Nucleus accumbens (tissue), 56 donors: ENCODE measurements around the gene BIRC7.

Experiments
- DNase-seq, 56 donors: peaks; one replicate each; lab custom pipeline; 2025; lab: John Stamatoyannopoulos, UW

BIRC7 gene

DNA sequence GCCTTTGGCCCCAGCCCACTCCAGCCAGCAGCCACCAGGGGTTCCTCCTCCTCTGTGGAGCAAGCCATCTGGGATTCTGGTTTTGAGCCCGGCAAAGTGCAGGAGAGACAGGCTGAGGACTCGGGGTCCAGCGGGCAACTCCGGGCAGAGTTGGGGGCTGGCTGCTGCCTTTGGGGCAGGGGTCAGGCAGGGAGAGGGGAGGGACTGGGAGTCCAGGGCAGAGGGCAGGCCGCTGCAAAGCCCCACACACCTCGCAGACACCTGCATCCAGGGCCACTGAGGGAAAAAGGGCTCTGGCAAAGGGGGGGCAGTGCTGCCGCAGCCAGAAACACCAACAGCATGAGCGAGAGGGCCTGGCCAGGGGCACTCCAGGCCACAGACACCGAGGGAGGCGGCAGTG is 8.8 kb downstream of the BIRC7 start:
- DNase-seq, result no peak

DNA sequence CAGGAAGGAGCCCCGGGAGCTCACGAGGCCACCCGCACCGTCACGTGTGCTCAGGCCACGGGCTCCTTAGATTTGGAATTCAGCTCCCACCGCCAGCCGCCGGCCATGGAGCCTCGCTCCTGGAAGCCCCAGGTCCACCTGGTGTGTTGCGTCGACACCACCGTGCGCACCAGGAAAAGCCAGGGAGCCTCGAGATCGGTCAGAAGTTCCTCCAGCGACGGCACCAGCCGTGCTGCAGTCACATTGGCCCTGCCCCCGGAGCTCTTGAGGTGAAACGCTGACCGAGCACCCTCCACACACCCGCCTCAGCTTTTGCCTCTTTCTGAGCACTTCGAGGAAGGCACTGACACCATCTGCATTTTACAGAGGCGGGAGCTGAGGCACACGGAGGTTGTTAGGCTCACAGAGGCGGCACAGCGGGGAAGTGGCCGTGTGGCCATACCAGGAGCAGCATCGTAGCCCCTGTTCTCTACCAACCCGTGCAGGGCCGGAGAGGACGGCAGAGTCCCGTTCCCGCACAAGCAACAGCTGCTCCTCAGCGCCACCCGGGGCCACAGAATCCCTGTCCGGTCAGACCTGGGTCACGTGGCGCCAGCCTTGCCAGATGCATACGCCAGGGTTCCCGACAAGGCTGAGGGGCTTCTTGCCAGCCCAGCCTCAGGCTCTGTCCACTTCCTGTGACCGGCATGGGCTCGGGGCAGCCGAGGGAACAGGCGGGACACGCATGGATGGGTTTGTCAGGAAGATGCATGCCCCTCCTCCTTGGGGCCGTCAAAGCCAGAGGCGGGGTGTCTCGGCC is 11.0 kb downstream of the BIRC7 start:
- peak in 3 of 56 donors; percentile 14 to 30 (median 16) for DNase-seq

DNA sequence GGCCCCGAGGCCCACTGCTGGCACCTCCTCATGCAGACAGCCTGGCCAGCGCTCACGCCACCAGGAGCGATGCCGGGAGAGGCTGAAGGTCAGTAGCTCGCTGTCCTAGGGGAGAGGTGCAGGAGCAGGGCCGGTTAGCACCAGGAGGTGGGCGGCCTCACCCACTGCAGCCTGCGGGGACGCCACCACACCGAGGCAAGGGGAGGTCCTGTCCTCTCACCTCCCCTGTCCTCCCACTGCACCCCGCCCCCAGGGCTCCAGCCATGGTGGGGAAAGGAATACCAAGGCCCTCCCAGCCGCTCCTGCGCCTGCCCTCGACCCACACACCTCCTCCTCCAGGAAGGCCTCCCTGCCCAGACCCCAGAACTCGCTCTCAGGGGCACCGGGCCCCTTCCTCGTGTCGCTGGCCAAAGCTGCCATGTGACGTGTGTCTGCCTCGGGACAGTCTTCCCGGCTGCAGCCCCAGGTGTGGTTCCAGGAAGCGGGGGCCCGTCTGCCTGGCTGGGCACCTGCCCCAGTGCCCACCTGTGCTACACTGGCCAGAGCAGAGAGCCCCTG is 12.0 kb downstream of the BIRC7 start:
- no peak for DNase-seq

DNA sequence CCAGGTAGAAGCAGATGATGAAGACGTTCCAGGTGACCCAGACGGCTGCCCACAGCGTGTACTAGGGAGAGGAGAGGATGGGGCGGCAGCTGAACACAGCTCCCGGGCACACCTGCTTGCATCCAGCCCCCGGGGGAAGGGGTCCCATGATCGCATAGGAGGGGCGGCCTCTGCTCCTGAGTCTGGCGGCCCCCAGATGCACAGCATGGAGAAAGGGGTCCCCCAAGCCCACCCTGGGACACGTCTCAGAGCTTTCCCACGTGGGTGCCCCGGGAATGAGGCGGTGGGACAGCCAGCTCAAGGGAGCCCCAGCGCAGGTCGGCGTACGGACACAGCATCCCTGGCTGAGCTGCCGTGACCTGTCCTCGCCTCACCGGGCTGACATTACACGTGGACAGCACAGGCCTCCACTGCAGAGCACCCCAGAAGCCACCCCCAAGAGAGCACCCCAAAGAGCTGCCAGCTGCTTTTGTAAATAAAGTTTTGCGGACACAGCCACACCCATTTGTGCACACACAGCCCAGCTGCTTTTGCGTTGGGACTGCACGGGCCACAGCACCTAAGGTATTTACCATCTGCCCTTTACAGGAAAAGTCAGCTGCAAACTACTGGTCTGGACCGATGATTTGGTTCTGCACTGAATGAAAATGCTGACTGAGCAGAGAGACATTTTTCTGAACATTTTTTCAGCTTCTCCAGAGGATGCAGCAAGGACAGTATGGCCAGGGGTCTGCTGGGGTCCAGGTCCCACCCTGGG is 13.3 kb downstream of the BIRC7 start:
- DNase-seq, result no peak

DNA sequence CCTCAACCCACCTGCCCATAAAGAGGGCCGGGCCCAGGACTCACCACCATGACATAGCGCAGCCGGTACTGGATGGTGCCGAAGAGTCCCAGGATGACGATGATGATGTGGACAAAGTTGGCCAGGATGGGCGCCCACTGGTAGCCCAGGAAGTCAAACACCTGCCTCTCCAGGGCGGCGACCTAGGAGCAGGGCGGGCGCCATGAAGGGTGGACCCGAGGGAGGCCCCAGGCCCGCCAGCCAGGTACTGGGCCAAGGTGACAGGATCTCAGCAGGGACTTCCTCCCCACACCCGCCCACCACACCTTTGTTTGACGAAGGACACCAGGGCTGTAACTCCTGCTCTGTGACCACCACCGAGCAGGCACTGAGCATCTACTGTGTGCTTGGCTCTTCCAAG is 14.2 kb downstream of the BIRC7 start:
- DNase-seq, result no peak

DNA sequence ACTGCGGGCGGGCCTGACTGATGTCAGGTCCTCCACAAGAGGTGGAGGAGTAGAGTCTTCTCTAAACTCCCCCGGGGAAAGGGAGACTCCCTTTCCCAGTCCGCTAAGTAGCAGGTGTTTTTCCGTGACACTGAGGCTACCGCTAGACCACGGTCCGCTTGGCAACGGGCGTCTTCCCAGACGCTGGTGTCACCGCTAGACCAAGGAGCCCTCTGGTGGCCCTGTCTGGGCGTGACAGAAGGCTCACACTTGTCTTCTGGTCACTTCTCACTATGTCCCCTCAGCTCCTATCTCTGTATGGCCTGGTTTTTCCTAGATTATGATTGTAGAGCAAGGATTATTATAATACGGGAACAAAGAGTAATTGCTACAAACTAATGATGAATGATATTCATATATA is 15.6 kb downstream of the BIRC7 start:
- peak in 13 of 56 donors; percentile 16 to 62 (median 46) for DNase-seq

- DNase-seq, result peak in 50 of 56 donors; percentile 14 to 89 (median 58)
These were observed 16.6 kb downstream of the BIRC7 start for GRCh38 chr20:63252284-63252711.

GRCh38 chr20:63253065-63253437 is 17.3 kb downstream of the BIRC7 start:
- DNase-seq, result no peak

DNA sequence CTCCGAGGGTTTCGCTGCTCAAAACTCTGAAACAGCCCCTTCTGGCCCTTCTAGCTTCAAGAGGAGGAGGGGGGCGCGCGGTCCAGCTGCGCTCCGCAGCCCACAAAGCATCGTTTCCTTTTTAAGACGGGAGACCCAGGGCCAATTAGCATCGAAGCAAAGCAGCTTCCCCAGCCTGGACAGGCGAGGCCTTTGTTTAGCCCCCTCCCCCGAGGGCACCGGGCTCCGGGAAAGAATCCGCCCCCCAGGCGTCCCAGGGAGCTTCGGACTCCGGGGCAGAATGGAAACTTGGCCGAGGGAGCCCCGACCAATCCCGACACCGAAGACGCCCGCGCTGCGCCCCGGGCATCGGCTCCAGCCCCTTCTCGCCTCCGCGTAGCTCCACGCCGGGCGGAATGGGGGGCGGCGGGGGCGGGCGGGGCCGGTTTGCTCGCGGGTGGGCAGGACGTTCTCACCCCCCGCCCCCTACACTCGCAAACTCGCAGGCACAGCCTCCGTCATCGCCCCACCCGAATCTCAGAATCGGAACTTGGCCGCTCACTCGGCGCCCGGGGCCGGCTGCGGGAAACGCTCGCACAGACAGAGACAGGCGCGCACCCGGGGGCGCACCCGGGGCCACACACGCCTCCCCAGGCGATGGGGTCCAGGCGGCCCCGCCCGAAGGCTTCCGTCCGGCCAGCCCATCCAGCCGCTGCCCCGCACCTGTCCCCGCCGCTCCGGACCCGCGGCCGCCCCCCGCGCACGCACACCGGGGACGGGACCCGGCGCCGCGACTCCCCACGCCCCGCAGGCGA is 17.9 kb downstream of the BIRC7 start:
- DNase-seq, result peak in 39 of 56 donors; percentile 10 to 88 (median 52)

DNA sequence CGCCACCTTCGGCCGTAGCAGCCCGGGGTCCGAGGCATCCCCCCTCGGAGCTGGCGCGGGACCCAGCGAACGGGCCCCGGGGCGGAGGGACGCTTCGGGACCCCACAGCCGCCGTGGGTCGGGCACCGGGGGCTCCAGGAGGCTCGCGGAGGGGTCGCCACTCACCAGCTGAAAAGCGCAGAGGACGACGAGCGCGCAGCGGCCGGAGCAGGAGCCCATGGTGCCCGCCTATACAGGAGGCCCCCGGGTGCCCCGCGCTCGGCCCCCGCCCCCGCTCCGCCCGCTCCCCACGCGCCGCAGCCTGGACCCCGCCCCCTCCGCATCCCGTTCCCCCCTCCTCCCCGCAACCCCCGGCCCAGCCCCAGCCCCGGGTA is 18.5 kb downstream of the BIRC7 start, which contains the start of gene NKAIN4:
TSS of gene NKAIN4 (minus strand) at position 232 of the 374 bp plus-strand sequence. CDS start at position 219, 13 bp downstream.
- DNase-seq, result peak in 3 of 56 donors; percentile 3 to 52 (median 29)

GRCh38 chr20:63254606-63255384 is 19.1 kb downstream of the BIRC7 start:
- DNase-seq, result no peak

DNA sequence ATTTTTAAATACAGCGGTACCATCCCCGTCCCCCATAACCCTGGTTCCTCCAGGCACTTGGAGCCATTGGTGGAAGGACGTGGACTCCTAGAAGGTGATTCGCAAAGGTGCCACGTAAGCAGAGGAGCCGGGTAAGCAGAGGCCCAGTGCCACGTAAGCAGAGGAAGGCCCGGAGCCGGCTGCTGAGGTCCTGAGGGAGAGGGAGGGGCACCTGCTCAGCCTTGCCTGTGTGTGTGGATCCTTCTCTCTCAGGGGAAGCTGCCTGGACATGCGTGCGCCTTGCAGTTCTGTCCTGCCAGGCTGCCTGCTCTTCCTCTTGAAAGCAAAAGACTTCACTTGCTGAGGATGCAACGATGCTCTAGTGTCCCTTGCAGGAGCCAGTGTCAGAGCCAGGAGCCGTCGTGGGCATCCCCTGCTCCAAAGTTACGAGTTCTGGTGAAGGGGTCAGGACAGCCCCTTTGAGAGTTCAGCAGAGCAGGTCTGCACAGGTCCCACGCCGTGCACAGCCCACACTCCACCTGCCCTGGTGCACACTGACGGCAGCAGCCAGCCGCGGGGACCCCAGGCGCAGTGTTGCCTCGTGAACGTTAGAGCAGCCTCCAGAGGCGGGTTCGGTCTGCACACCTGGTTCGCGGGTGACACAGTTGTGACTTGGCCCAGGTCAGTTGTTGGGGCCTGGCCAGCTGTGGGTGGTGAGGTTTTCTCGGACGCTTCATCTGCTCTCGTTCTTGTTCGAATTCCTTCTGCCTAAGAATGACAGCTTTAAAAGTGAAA is 20.4 kb downstream of the BIRC7 start:
- DNase-seq, result no peak

DNA sequence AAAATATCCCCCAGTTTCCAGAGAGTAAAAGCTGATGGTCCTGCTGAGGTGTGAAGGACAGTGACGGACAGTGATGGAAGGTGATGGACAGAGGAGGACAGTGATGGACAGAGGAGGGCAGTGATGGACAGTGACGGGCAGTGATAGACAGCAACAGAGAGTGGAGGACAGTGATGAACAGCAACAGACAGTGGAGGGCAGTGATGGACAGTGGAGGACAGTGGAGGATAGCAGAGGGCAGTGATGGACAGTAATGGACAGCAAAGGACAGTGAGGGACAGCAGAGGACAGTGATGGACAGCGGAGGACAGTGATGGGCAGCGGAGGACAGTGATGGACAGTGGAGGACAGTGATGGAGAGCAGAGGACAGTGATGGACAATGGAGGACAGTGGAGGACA is 21.2 kb downstream of the BIRC7 start:
- no peak for DNase-seq

DNA sequence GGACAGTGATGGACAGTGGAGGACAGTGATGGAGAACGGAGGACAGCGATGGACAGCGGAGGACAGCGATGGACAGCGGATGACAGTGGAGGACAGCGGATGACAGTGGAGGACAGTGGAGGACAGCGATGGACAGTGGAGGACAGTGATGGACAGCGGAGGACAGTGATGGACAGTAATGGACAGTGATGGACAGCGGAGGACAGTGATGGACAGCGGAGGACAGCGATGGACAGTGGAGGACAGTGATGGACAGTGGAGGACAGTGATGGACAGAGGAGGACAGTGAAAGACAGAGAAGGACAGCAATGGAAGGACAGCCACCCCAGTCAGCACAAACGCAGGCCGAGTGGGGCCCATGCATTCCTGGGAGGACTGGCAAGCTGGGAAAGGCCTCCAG is 21.9 kb downstream of the BIRC7 start:
- DNase-seq, result no peak

GRCh38 chr20:63258781-63259180 is 23.1 kb downstream of the BIRC7 start:
- peak in 2 of 56 donors; percentile 19 to 20 for DNase-seq

DNA sequence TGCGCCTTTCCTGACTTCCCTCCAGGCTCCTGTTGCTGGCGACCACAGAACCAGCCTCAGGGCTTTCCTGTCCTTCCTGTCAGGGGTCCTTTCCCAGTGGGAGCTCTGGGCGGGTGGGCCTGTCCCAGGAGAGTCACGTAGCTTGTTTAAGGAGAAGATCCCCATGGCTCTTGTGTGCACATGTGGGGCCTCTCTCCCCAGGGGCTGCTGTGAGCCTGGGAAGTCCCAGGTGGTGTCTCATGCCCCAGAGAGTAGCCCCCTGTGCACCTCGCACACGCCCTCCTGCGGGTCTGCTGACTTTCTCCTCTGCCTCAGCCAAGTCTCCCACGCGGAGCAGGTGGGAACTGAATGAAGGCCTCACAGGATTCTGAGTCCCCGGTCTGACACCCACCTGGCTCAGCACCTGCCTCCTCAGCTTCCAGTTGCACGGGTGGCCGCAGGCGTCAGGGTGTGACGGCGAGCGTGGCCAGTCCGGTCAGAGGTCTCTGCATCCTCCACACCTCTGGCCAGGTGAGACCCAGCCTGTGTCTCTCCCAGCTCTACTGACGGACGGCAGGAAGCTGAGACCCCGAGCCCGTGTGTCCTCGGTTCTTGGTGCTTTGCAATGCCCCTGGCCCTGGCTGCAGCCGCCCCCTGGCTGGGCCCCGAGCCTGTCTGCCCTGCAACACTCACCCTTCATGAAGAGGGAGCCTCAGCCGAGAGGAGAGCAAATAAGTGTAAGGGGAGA is 24.2 kb downstream of the BIRC7 start:
- no peak for DNase-seq

GRCh38 chr20:63260521-63260920 is 24.8 kb downstream of the BIRC7 start:
- DNase-seq, result no peak

DNA sequence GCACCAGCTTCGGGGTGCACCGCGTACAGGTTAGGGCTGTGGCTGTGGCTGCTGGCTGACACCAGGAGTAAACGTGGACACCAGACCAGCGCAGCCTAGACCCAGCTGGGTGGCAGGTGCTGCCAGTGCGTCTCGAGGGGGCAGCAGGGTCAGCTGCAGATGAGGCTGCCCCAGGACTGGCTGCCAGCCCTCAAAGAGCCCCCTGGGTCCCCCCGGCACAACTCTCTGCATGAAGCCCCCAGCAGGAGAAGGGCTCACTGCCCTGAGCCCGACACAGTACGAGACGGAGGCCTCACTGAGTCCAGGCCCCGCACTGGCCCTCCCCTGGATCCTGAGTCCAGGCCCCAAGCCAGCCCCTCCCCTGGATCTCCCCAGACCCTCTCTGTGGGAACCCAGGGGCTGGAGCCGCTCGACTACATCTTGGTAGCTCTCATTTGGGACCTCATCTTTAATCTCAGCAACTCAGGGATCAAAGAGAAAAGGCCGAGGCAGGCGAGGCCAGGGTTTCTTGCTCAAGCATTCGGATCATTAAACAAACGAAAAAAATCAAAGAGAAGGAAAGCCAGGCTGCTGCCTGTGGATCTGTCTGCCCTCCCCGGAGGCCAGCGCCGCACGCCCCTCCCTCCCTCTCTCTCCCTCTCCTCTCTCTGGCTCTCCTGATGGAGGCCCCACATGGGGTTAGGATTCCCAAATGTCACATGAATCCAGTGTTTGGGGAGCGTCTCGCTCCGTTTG is 25.5 kb downstream of the BIRC7 start:
- DNase-seq, result no peak
